Neural progenitor cell (in vitro differentiated cells): ENCODE results near the gene SLC2A10. TPM values are rescaled to one million over a fixed set of nuclear protein-coding genes. Genes with fewer than 3 reads are reported as not detected.

ENCODE experiments used
- DNase-seq: peaks from one replicate; pipeline ENCODE4 v3.0.0-alpha.2; 2016; ENCODE audit warnings: low spot score
- H2AFZ ChIP-seq: fragments of 200-600 bp; sonication (generic); replicated peaks from 2 replicates; pipeline ENCODE4 v1.6.1; 2016; ENCODE audit warnings: antibody characterized with exemption
- H3F3A ChIP-seq: fragments of 200-600 bp; sonication (generic); 2 replicates; pipeline ENCODE4 v1.6.1; 2016; ENCODE audit warnings: antibody characterized with exemption, low read depth
- H3K27ac ChIP-seq: fragments of 200-600 bp; sonication (generic); 2 replicates; pipeline ENCODE4 v1.5.1; 2016; ENCODE audit warnings: mild to moderate bottlenecking
- H3K27me3 ChIP-seq: fragments of 200-600 bp; sonication (generic); 2 replicates; pipeline ENCODE4 v1.6.1; 2016; ENCODE audit warnings: mild to moderate bottlenecking, moderate library complexity
- H3K36me3 ChIP-seq: fragments of 200-600 bp; sonication (generic); 2 replicates; pipeline ENCODE4 v1.5.1; 2016
- H3K4me1 ChIP-seq: fragments of 200-600 bp; sonication (generic); 2 replicates; pipeline ENCODE4 v1.6.1; 2016; ENCODE audit warnings: mixed run types
- H3K4me2 ChIP-seq: fragments of 200-600 bp; sonication (generic); 2 replicates; pipeline ENCODE4 v1.6.1; 2016
- H3K4me3 ChIP-seq: fragments of 200-600 bp; sonication (generic); 2 replicates; pipeline ENCODE4 v1.5.1; 2016
- H3K79me2 ChIP-seq: fragments of 200-600 bp; sonication (generic); 2 replicates; pipeline ENCODE4 v1.6.1; 2016; ENCODE audit warnings: low read depth
- H3K9ac ChIP-seq: fragments of 200-600 bp; sonication (generic); 2 replicates; pipeline ENCODE4 v1.6.1; 2016
- H3K9me3 ChIP-seq: fragments of 200-600 bp; sonication (generic); 2 replicates; pipeline ENCODE4 v1.5.1; 2016; ENCODE audit warnings: low read depth
- H4K20me1 ChIP-seq: fragments of 200-600 bp; sonication (generic); 2 replicates; pipeline ENCODE4 v1.6.1; 2016; ENCODE audit warnings: low read depth
- H3K27ac Mint-ChIP-seq: 3 replicates; pipeline ENCODE4 v1.8.0; 2021; ENCODE audit warnings: mixed read lengths
- H3K27me3 Mint-ChIP-seq: 2 replicates; pipeline ENCODE4 v1.8.0; 2022; ENCODE audit warnings: low read depth, mild to moderate bottlenecking, inconsistent platforms, moderate library complexity, mixed read lengths; ENCODE audit not compliant: insufficient read depth
- H3K36me3 Mint-ChIP-seq: 3 replicates; pipeline ENCODE4 v1.8.0; 2021; ENCODE audit warnings: mixed read lengths
- H3K4me1 Mint-ChIP-seq: 3 replicates; pipeline ENCODE4 v1.8.0; 2021; ENCODE audit warnings: mixed read lengths
- H3K4me3 Mint-ChIP-seq: 3 replicates; pipeline ENCODE4 v1.8.0; 2021; ENCODE audit warnings: mild to moderate bottlenecking, moderate library complexity, mixed read lengths
- H3K9me3 Mint-ChIP-seq: 3 replicates; pipeline ENCODE4 v1.8.0; 2020; ENCODE audit warnings: mixed read lengths
- EZH2 ChIP-seq: fragments of 200-600 bp; sonication (generic); IDR thresholded peaks from 2 replicates; pipeline ENCODE4 v1.6.1; 2017; ENCODE audit warnings: antibody characterized with exemption, mild to moderate bottlenecking, moderate library complexity
- EZH2phosphoT487 ChIP-seq: fragments of 200-600 bp; sonication (generic); IDR thresholded peaks from 2 replicates; pipeline ENCODE4 v1.6.1; 2017; ENCODE audit warnings: antibody characterized with exemption
- total RNA-seq: library from RNA; depleted of rRNA; stranded (reverse); fragments of >200 nt; gene quantifications from 2 replicates; pipeline ENCODE4 v1.2.3, GENCODE V29; 2015; ENCODE audit warnings: low replicate concordance
- TF ChIP-seq, protein P1 (sequence below): fragments of 200-600 bp; sonication (generic); IDR thresholded peaks from 2 replicates; pipeline ENCODE4 v1.5.1; 2017; ENCODE audit warnings: antibody characterized with exemption, mild to moderate bottlenecking

SLC2A10 gene
- total RNA-seq, 1 donor from 2014 or later = 9.6 TPM

DNA sequence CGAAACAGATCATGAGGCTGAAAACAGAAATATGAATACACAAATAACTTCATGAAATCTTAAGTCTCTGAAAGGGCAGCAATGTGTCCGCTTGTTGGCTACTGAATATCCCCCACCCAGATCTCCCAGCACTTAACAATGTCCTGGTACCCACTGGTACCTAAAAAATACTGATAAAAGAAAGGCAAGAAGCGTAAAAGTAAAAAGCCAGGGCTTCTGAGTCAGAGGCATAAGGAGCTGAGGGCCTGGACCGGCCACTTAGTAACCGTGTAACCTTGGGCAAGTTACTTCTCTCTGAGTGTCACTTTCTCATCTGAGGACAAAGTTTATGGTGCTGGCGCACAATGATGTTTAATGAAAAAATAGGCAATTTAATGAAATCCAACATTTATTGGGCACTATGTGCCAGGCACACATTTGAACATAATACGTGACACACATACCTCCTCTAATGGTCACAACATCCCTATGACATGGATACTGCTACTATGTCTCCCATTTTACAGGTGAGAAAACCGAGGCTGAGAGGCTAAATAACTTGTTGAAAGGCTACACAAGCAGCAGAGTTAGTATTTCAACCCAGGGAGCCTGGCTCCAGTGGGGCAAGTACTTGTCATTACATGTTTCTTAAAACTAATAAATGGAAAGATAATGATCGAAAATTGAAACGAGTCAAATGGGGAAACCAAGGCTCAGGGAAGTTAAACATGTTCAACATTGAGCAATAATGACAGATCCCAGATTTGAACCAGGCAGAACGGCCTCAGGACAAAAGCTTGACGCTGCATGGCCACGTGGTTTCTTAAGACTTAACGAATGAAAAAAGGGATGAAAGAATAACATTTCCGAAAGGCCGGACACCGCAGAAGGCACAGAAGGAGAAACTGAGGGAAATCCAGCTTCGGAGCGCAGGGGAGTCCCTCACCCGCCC, 21.0 kb upstream of the SLC2A10 start:
- Mint-ChIP-seq H3K4me3 (peak overlapping the region; percentile 99), H3K4me1 (peaks cover 29% of the 10 kb centered on the region), H3K36me3 (peaks cover 18% of the 10 kb centered on the region), H3K27me3 (peaks cover 13% of the 10 kb centered on the region), H3K9me3 (no peaks in the 10 kb centered on the region), H3K27ac (peak overlapping the region; percentile 95)
- no peak for DNase-seq
- peaks cover 45% of the 10 kb centered on the region for H3F3A ChIP-seq
- H3K79me2 ChIP-seq = peaks cover 47% of the 10 kb centered on the region
- H3K4me3 ChIP-seq = peak overlapping the region; percentile 80
- H2AFZ ChIP-seq = peak overlapping the region; percentile 82
- H3K4me2 ChIP-seq = peak overlapping the region; percentile 82
- peaks cover 2% of the 10 kb centered on the region for H4K20me1 ChIP-seq
- TF ChIP-seq, protein P1, sequence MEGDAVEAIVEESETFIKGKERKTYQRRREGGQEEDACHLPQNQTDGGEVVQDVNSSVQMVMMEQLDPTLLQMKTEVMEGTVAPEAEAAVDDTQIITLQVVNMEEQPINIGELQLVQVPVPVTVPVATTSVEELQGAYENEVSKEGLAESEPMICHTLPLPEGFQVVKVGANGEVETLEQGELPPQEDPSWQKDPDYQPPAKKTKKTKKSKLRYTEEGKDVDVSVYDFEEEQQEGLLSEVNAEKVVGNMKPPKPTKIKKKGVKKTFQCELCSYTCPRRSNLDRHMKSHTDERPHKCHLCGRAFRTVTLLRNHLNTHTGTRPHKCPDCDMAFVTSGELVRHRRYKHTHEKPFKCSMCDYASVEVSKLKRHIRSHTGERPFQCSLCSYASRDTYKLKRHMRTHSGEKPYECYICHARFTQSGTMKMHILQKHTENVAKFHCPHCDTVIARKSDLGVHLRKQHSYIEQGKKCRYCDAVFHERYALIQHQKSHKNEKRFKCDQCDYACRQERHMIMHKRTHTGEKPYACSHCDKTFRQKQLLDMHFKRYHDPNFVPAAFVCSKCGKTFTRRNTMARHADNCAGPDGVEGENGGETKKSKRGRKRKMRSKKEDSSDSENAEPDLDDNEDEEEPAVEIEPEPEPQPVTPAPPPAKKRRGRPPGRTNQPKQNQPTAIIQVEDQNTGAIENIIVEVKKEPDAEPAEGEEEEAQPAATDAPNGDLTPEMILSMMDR = no peak
- no peak for TF ChIP-seq EZH2phosphoT487
- no peak for TF ChIP-seq EZH2
- H3K27me3 ChIP-seq = no peaks in the 10 kb centered on the region
- H3K9me3 ChIP-seq = no peaks in the 10 kb centered on the region
- H3K27ac ChIP-seq = peak overlapping the region; percentile 94
- H3K4me1 ChIP-seq = peaks cover 20% of the 10 kb centered on the region
- H3K9ac ChIP-seq = peak overlapping the region; percentile 94
- peaks cover 8% of the 10 kb centered on the region for H3K36me3 ChIP-seq

DNA sequence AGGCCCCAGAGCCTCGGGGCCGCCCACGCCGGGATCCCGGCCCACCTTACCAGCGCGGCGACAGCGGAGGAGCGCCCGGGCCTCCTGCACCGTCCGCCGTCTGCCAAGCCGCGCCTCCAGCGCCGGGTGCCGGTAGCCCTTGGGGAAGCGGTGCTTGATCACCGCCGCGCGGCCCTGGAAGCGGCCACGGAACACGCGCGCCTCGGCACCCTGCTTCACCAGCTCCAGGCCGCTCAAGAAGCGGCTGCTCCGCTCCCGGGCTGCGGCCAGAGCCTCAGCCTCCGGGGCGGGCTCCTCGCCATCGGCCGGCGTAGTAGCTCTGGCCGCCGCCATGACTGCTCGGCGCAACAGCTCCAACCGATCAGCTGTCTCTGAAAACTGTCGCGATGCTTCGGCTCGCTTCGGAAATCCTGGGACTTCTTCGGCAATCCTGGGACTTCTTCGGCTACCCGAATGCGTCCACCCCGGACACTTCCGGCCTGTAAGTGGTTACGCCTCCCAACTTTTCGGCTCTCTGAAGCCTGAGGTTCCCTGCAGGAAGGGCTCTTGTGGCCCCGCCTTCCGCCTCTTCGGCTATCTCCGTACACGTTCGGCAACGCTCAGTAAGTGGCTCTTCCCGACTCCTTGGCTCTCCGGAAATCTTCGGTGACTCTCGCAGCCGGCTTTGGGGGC, 20.2 kb upstream of the SLC2A10 start, which contains the start of gene TP53RK:
Gene TP53RK (minus strand): TSS at position 363 of the 672 bp plus-strand sequence. CDS start 30 bp downstream, at position 333.
- Histone ChIP-seq H3F3A (peaks cover 37% of the 10 kb centered on the region), H4K20me1 (no peaks in the 10 kb centered on the region), H3K4me3 (peak within 1 kb of the TSS; percentile 80), H3K4me1 (peaks cover 16% of the 10 kb centered on the region), H3K9ac (peak within 1 kb of the TSS; percentile 94), H3K27ac (peak within 1 kb of the TSS; percentile 94), H2AFZ (peak within 1 kb of the TSS; percentile 89), H3K36me3 (peaks cover 8% of the 10 kb centered on the region), H3K27me3 (no peaks in the 10 kb centered on the region), H3K9me3 (no peaks in the 10 kb centered on the region), H3K4me2 (peak within 1 kb of the TSS; percentile 82), H3K79me2 (peaks cover 43% of the 10 kb centered on the region)
- H3K36me3 Mint-ChIP-seq = peaks cover 18% of the 10 kb centered on the region
- DNase-seq = peak; percentile 100
- H3K9me3 Mint-ChIP-seq = no peaks in the 10 kb centered on the region
- TF ChIP-seq EZH2phosphoT487 (no peak), EZH2 (no peak)
- TF ChIP-seq, protein P1 = peak; percentile 45
- peak within 1 kb of the TSS; percentile 95 for H3K27ac Mint-ChIP-seq
- H3K4me1 Mint-ChIP-seq = peaks cover 27% of the 10 kb centered on the region
- H3K27me3 Mint-ChIP-seq = peaks cover 13% of the 10 kb centered on the region
- H3K4me3 Mint-ChIP-seq = peak within 1 kb of the TSS; percentile 99

DNA sequence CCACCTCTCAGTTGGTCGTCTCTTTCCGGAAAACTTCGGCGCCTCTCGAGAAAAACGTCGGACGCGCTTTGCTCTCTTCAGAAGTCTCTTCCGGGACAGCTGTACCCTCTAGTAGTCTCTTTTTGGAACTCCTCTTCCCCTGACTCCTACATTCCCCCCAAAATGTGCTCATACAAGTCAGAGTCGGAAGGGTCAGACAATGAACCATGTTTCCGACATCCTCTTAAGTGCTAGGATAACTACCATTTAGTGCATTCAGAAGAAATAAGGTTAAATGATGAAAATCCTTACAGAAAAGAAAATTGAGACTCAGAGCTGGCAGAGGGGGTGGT, 19.7 kb upstream of the SLC2A10 start:
- peak overlapping the region; percentile 66 for H3K9ac ChIP-seq
- peak overlapping the region; percentile 99 for H3K4me3 Mint-ChIP-seq
- H3K36me3 ChIP-seq = peaks cover 6% of the 10 kb centered on the region
- H3K27ac Mint-ChIP-seq = peak overlapping the region; percentile 84
- H3F3A ChIP-seq = peaks cover 32% of the 10 kb centered on the region
- H3K4me1 Mint-ChIP-seq = peaks cover 27% of the 10 kb centered on the region
- H2AFZ ChIP-seq = peak overlapping the region; percentile 89
- no peak for DNase-seq
- H3K36me3 Mint-ChIP-seq = peaks cover 17% of the 10 kb centered on the region
- H3K27me3 ChIP-seq = no peaks in the 10 kb centered on the region
- H3K9me3 ChIP-seq = no peaks in the 10 kb centered on the region
- peaks cover 40% of the 10 kb centered on the region for H3K79me2 ChIP-seq
- H4K20me1 ChIP-seq = no peaks in the 10 kb centered on the region
- peak overlapping the region; percentile 82 for H3K4me2 ChIP-seq
- no peaks in the 10 kb centered on the region for H3K9me3 Mint-ChIP-seq
- H3K27ac ChIP-seq = no peak overlapping the region
- H3K4me1 ChIP-seq = peaks cover 16% of the 10 kb centered on the region
- H3K27me3 Mint-ChIP-seq = peaks cover 13% of the 10 kb centered on the region
- H3K4me3 ChIP-seq = peak overlapping the region; percentile 47
- TF ChIP-seq EZH2 = no peak
- TF ChIP-seq, protein P1 = no peak
- no peak for TF ChIP-seq EZH2phosphoT487
